Smooth muscle cell (in vitro differentiated cells): ENCODE measurements around the gene OXTR. TPM values are rescaled to one million over a fixed set of nuclear protein-coding genes. Genes with fewer than 3 reads are reported as not detected.

Experiments used
- DNase-seq: peaks from one replicate; lab custom pipeline; 2025; ENCODE audit not compliant: unreplicated experiment; lab: John Stamatoyannopoulos, UW
- H2AFZ ChIP-seq: fragments of 200-600 bp; sonication (generic); 2 replicates; pipeline ENCODE4 v1.6.0; 2016; ENCODE audit warnings: antibody characterized with exemption, low read depth, mild to moderate bottlenecking
- H3F3A ChIP-seq: fragments of 200-600 bp; sonication (generic); 2 replicates; pipeline ENCODE4 v1.6.0; 2017; ENCODE audit warnings: antibody characterized with exemption, low read depth
- H3K27ac ChIP-seq: fragments of 200-600 bp; sonication (generic); 2 replicates; pipeline ENCODE4 v1.5.1; 2016; ENCODE audit warnings: low read depth, mild to moderate bottlenecking
- H3K27me3 ChIP-seq: fragments of 200-600 bp; sonication (generic); 2 replicates; pipeline ENCODE4 v1.6.1; 2016; ENCODE audit warnings: low read depth, mild to moderate bottlenecking
- H3K36me3 ChIP-seq: fragments of 200-600 bp; sonication (generic); 2 replicates; pipeline ENCODE4 v1.5.1; 2016; ENCODE audit warnings: low read depth
- H3K4me1 ChIP-seq: fragments of 200-600 bp; sonication (generic); 2 replicates; pipeline ENCODE4 v1.5.1; 2016; ENCODE audit warnings: low read depth
- H3K4me2 ChIP-seq: fragments of 200-600 bp; sonication (generic); 2 replicates; pipeline ENCODE4 v1.6.0; 2016; ENCODE audit warnings: mild to moderate bottlenecking
- H3K4me3 ChIP-seq: fragments of 200-600 bp; sonication (generic); 2 replicates; pipeline ENCODE4 v1.5.1; 2016; ENCODE audit warnings: mild to moderate bottlenecking
- H3K79me2 ChIP-seq: fragments of 200-600 bp; sonication (generic); 2 replicates; pipeline ENCODE4 v1.6.0; 2016; ENCODE audit warnings: low read depth, mild to moderate bottlenecking
- H3K9ac ChIP-seq: fragments of 200-600 bp; sonication (generic); 2 replicates; pipeline ENCODE4 v1.6.0; 2016; ENCODE audit warnings: low read depth
- H3K9me3 ChIP-seq: fragments of 200-600 bp; sonication (generic); replicated peaks from 2 replicates; pipeline ENCODE4 v1.5.1; 2016; ENCODE audit warnings: low read depth
- H4K20me1 ChIP-seq: fragments of 200-600 bp; sonication (generic); 2 replicates; pipeline ENCODE4 v1.6.0; 2016; ENCODE audit warnings: low read depth
- WGBS: methylation state at CpG from one replicate; pipeline ENCODE4 v1.1.7; 2016; ENCODE audit warnings: low lambda C conversion rate; 5-methylcytosine and 5-hydroxymethylcytosine counted together
- polyA plus RNA-seq: library from polyadenylated mRNA; unstranded; fragments of >200 nt; fragmentation: Nextera tagmentation; extraction: Ambion mirVana; gene quantifications from 2 replicates; pipeline ENCODE4 v1.2.1, GENCODE V29; 2016
- total RNA-seq: library from RNA; depleted of rRNA; stranded (reverse); fragments of >200 nt; gene quantifications from 2 replicates; pipeline ENCODE4 v1.2.3, GENCODE V29; 2014
- TF ChIP-seq, protein P1 (sequence below): fragments of 200-600 bp; sonication (generic); IDR thresholded peaks from 2 replicates; pipeline ENCODE4 v1.5.1; 2017; ENCODE audit warnings: borderline replicate concordance, mild to moderate bottlenecking, antibody characterized with exemption; ENCODE audit not compliant: insufficient read depth, poor library complexity, severe bottlenecking

The OXTR gene
- total and polyA plus RNA-seq, 2 experiments from 2014 or later = 0.54 to 1.1 TPM

- H3K4me1 ChIP-seq = no peaks in the 10 kb centered on the region
- 85% methylated on average over 8 of the region's 8 CpGs for WGBS
- H3K27ac ChIP-seq = no peak overlapping the region
- no peak overlapping the region for H3K4me2 ChIP-seq
- no peaks in the 10 kb centered on the region for H3F3A ChIP-seq
- no peaks in the 10 kb centered on the region for H3K79me2 ChIP-seq
- no peaks in the 10 kb centered on the region for H3K9me3 ChIP-seq
- no peak overlapping the region for H3K4me3 ChIP-seq
- TF ChIP-seq, protein P1, sequence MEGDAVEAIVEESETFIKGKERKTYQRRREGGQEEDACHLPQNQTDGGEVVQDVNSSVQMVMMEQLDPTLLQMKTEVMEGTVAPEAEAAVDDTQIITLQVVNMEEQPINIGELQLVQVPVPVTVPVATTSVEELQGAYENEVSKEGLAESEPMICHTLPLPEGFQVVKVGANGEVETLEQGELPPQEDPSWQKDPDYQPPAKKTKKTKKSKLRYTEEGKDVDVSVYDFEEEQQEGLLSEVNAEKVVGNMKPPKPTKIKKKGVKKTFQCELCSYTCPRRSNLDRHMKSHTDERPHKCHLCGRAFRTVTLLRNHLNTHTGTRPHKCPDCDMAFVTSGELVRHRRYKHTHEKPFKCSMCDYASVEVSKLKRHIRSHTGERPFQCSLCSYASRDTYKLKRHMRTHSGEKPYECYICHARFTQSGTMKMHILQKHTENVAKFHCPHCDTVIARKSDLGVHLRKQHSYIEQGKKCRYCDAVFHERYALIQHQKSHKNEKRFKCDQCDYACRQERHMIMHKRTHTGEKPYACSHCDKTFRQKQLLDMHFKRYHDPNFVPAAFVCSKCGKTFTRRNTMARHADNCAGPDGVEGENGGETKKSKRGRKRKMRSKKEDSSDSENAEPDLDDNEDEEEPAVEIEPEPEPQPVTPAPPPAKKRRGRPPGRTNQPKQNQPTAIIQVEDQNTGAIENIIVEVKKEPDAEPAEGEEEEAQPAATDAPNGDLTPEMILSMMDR = no peak
- H3K36me3 ChIP-seq = no peaks in the 10 kb centered on the region
- H4K20me1 ChIP-seq = no peaks in the 10 kb centered on the region
- no peak for DNase-seq
- H3K9ac ChIP-seq = no peak overlapping the region
- H2AFZ ChIP-seq = no peak overlapping the region
- peaks cover 11% of the 10 kb centered on the region for H3K27me3 ChIP-seq
These were observed 59.5 kb downstream of the OXTR start for GRCh38 chr3:8709801-8710507.

DNA sequence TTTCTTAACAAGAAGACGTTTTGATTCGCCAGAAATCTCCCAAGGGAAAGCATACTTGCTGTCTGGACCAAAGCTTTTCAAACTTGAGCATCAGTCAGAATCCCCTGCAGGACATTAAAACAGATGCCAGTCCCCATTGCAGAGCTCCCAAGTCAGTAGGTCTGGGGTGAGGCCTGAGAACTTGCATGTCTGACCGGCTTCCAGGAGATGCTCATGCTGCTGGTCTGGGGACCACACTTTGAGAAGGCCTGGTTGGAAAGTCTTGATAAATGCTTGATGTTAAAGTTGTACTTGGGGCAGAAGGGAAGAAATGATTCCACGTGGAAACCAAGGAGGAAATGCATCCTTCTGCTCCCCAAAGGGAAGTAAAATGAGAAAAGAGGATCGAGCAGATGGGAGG, 60.1 kb downstream of the OXTR start:
- WGBS = 82% methylated on average over 5 of the region's 5 CpGs
- no peak overlapping the region for H2AFZ ChIP-seq
- H3K4me2 ChIP-seq = no peak overlapping the region
- H3K4me3 ChIP-seq = no peak overlapping the region
- H3K27ac ChIP-seq = no peak overlapping the region
- no peaks in the 10 kb centered on the region for H3F3A ChIP-seq
- no peak for DNase-seq
- no peaks in the 10 kb centered on the region for H3K36me3 ChIP-seq
- TF ChIP-seq, protein P1 = no peak
- H3K79me2 ChIP-seq = no peaks in the 10 kb centered on the region
- peaks cover 11% of the 10 kb centered on the region for H3K27me3 ChIP-seq
- H4K20me1 ChIP-seq = no peaks in the 10 kb centered on the region
- H3K9ac ChIP-seq = no peak overlapping the region
- H3K9me3 ChIP-seq = no peaks in the 10 kb centered on the region
- H3K4me1 ChIP-seq = no peaks in the 10 kb centered on the region

GRCh38 chr3:8705575-8705974, 63.8 kb downstream of the OXTR start:
- Histone ChIP-seq H3K27ac (no peak overlapping the region), H3K9ac (no peak overlapping the region), H2AFZ (no peak overlapping the region), H3F3A (no peaks in the 10 kb centered on the region), H3K4me1 (no peaks in the 10 kb centered on the region), H3K27me3 (peaks cover 7% of the 10 kb centered on the region), H4K20me1 (no peaks in the 10 kb centered on the region), H3K9me3 (no peaks in the 10 kb centered on the region), H3K4me2 (no peak overlapping the region), H3K4me3 (no peak overlapping the region), H3K79me2 (no peaks in the 10 kb centered on the region), H3K36me3 (no peaks in the 10 kb centered on the region)
- 83% methylated on average over 3 of the region's 3 CpGs for WGBS
- TF ChIP-seq, protein P1 = no peak
- DNase-seq = no peak

DNA sequence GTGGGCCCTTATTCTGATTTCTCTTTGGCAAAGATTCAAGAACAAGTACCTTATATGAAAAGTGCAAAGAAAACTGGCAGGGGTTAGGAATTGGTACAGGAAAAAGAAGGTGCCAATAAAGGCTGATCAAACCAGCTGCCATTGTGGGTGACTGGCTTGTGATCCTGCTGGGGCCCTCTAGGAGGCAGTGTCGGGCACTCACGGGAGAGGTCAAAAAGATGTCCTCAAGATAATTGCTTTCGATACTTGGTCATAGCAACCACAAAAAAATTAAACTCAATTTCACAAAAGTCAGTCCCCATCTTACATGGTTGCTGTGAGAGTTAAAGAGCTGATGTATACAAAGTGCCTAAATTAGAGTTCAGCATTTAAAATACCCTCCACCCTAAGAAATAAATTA, 66.9 kb downstream of the OXTR start:
- peaks cover 7% of the 10 kb centered on the region for H3K27me3 ChIP-seq

More for the DNA sequence above, 66.9 kb downstream of the OXTR start:
- no peaks in the 10 kb centered on the region for H3K36me3 ChIP-seq
- H4K20me1 ChIP-seq = no peaks in the 10 kb centered on the region
- TF ChIP-seq, protein P1 = peak; percentile 17
- H3K4me1 ChIP-seq = no peaks in the 10 kb centered on the region
- H3F3A ChIP-seq = no peaks in the 10 kb centered on the region
- no peak for DNase-seq
- H3K9me3 ChIP-seq = no peaks in the 10 kb centered on the region
- no peak overlapping the region for H3K27ac ChIP-seq
- 54% methylated on average over 3 of the region's 3 CpGs for WGBS
- no peak overlapping the region for H3K4me2 ChIP-seq
- no peak overlapping the region for H2AFZ ChIP-seq
- H3K79me2 ChIP-seq = no peaks in the 10 kb centered on the region
- no peak overlapping the region for H3K4me3 ChIP-seq
- no peak overlapping the region for H3K9ac ChIP-seq
